PC-9 (cell line): Measurements from ENCODE around the gene SOCS6. TPM values are rescaled to one million over a fixed set of nuclear protein-coding genes. Genes with fewer than 3 reads are reported as not detected.

ENCODE experiments used
- BruUV-seq: library from RNA; stranded (reverse); fragments of 400-500 nt; replicated peaks from 2 replicates; lab custom pipeline; 2021; lab: Mats Ljungman, UMichigan
- CTCF ChIA-PET: fragments of 300-600 bp; sonication (Branson Sonifier 250); formaldehyde crosslinking; loops from one replicate; lab custom pipeline; 2022; ENCODE audit warnings: antibody characterized with exemption; lab: Charles Lee
- POLR2A ChIA-PET: fragments of 300-600 bp; sonication (Branson Sonifier 250); formaldehyde crosslinking; loops from one replicate; lab custom pipeline; 2022; ENCODE audit warnings: antibody characterized with exemption; ENCODE audit not compliant: unreplicated experiment; lab: Charles Lee
- DNase-seq, 2 experiments: peaks; one replicate each; pipeline versions ENCODE4 v3.0.0 to v3.0.0-alpha.2; 2015 to 2022; ENCODE audit warnings: mixed read lengths in 1 of 2
- H2AFZ ChIP-seq: fragments of 200-600 bp; sonication (generic); 2 replicates; pipeline ENCODE4 v1.8.1; 2017; ENCODE audit warnings: antibody characterized with exemption
- H3F3A ChIP-seq: fragments of 200-600 bp; sonication (generic); 2 replicates; pipeline ENCODE4 v1.8.1; 2017; ENCODE audit warnings: antibody characterized with exemption, mild to moderate bottlenecking, low read depth; ENCODE audit not compliant: insufficient read depth
- H3K27ac ChIP-seq: fragments of 200-600 bp; sonication (generic); 2 replicates; pipeline ENCODE4 v1.6.1; 2016; ENCODE audit warnings: mixed run types
- H3K27me3 ChIP-seq: fragments of 200-600 bp; sonication (generic); 2 replicates; pipeline ENCODE4 v1.6.1; 2016; ENCODE audit warnings: low read depth, mixed run types; ENCODE audit not compliant: insufficient read depth
- H3K36me3 ChIP-seq: fragments of 200-600 bp; sonication (generic); 2 replicates; pipeline ENCODE4 v1.6.1; 2016; ENCODE audit warnings: low read depth, mixed run types
- H3K4me1 ChIP-seq: fragments of 200-600 bp; sonication (generic); replicated peaks from 2 replicates; pipeline ENCODE4 v1.6.1; 2016; ENCODE audit warnings: mixed run types; ENCODE audit not compliant: insufficient read depth
- H3K4me2 ChIP-seq: fragments of 200-600 bp; sonication (generic); 2 replicates; pipeline ENCODE4 v1.6.1; 2017; ENCODE audit warnings: mixed run types
- H3K4me3 ChIP-seq: fragments of 200-600 bp; sonication (generic); 2 replicates; pipeline ENCODE4 v1.6.1; 2016; ENCODE audit warnings: mixed run types
- H3K79me2 ChIP-seq: fragments of 200-600 bp; sonication (generic); 2 replicates; pipeline ENCODE4 v1.6.1; 2017; ENCODE audit warnings: low read depth, mixed run types
- H3K9me2 ChIP-seq: fragments of 200-600 bp; sonication (generic); 2 replicates; pipeline ENCODE4 v1.8.1; 2017; ENCODE audit warnings: mild to moderate bottlenecking; ENCODE audit not compliant: insufficient read depth
- H3K9me3 ChIP-seq: fragments of 200-600 bp; sonication (generic); 2 replicates; pipeline ENCODE4 v1.8.1; 2016; ENCODE audit warnings: low read depth; ENCODE audit not compliant: insufficient read depth
- H4K20me1 ChIP-seq: fragments of 200-600 bp; sonication (generic); 2 replicates; pipeline ENCODE4 v1.8.1; 2017; ENCODE audit not compliant: insufficient read depth
- CTCF ChIP-seq: fragments of 200-600 bp; sonication (generic); conservative IDR thresholded peaks from 2 replicates; pipeline ENCODE4 v1.6.1; 2017; ENCODE audit warnings: mixed run types, antibody characterized with exemption, mild to moderate bottlenecking, moderate library complexity
- EZH2 ChIP-seq: fragments of 200-600 bp; sonication (generic); IDR thresholded peaks from 2 replicates; pipeline ENCODE4 v1.8.0; 2017; ENCODE audit warnings: antibody characterized with exemption, low read depth
- intact Hi-C: fragments of 100-400 bp; cut with micrococcal nuclease; formaldehyde crosslinking; loops from one replicate; pipeline ENCODE4 v1.10.0; 2022; ENCODE audit not compliant: unreplicated experiment
- total RNA-seq: library from RNA; stranded (reverse); gene quantifications from 2 replicates; pipeline ENCODE4 v1.2.3, GENCODE V29; 2021

SOCS6 gene
- total RNA-seq, 1 experiment from 2014 or later, result 21.0 TPM

- H3K27me3 ChIP-seq, result no peaks in the 10 kb centered on the region
- H3K36me3 ChIP-seq, result peaks cover 54% of the 10 kb centered on the region
- peaks cover 35% of the 10 kb centered on the region; the same call in 1 of the 2 replicates for H3F3A ChIP-seq
- no peaks in the 10 kb centered on the region for H4K20me1 ChIP-seq
- H3K79me2 ChIP-seq, result no peaks in the 10 kb centered on the region; the same call in 1 of the 2 replicates
- peaks cover 45% of the 10 kb centered on the region for H3K4me1 ChIP-seq
- intact Hi-C loops, result loop anchor here (2.0 kb wide), 1 partner anchor 21 kb away; no protein-coding TSS in a partner anchor
- no peaks in the 10 kb centered on the region for H3K9me2 ChIP-seq
- H3K4me2 ChIP-seq, result peak overlapping the region; percentile 56
- ChIA-PET POLR2A (interaction anchor here (0.7 kb wide), 2 partner anchors 50 to 179 kb away, joined by 4 to 5 read pairs; no protein-coding TSS in a partner anchor), CTCF (no interaction called here)
- no peak overlapping the region for H3K4me3 ChIP-seq
- no TSS peak for BruUV-seq
- no peak for DNase-seq
- H2AFZ ChIP-seq, result no peak overlapping the region
- TF ChIP-seq EZH2 (no peak), CTCF (no peak)
- peaks cover 26% of the 10 kb centered on the region; the same call in 1 of the 2 replicates for H3K9me3 ChIP-seq
- peak overlapping the region; percentile 95 for H3K27ac ChIP-seq
Measured at GRCh38 chr18:70335892-70336726, 47.3 kb downstream of the SOCS6 start.

- ChIA-PET POLR2A (interaction anchor here (0.7 kb wide), 2 partner anchors 51 to 180 kb away, joined by 4 to 5 read pairs; no protein-coding TSS in a partner anchor), CTCF (no interaction called here)
- no peak overlapping the region for H2AFZ ChIP-seq
- TF ChIP-seq CTCF (no peak), EZH2 (no peak)
- peak overlapping the region; percentile 15; the same call in 1 of the 2 replicates for H3K4me3 ChIP-seq
- H3F3A ChIP-seq, result peaks cover 35% of the 10 kb centered on the region; the same call in 1 of the 2 replicates
- BruUV-seq, result TSS peak; percentile 65
- no peaks in the 10 kb centered on the region; the same call in 1 of the 2 replicates for H3K79me2 ChIP-seq
- no peaks in the 10 kb centered on the region for H3K9me2 ChIP-seq
- H3K27ac ChIP-seq, result peak overlapping the region; percentile 95
- intact Hi-C loops, result loop anchor here (2.0 kb wide), 1 partner anchor 19 kb away; no protein-coding TSS in a partner anchor
- no peaks in the 10 kb centered on the region for H4K20me1 ChIP-seq
- DNase-seq, result peak; percentile 59 to 88
- H3K27me3 ChIP-seq, result no peaks in the 10 kb centered on the region
- H3K4me2 ChIP-seq, result peak overlapping the region; percentile 56
- peaks cover 42% of the 10 kb centered on the region for H3K4me1 ChIP-seq
- peaks cover 26% of the 10 kb centered on the region; the same call in 1 of the 2 replicates for H3K9me3 ChIP-seq
- H3K36me3 ChIP-seq, result peaks cover 54% of the 10 kb centered on the region
Measured at GRCh38 chr18:70337139-70337972, 48.5 kb downstream of the SOCS6 start.

- DNase-seq, result no peak
- POLR2A ChIA-PET, result no interaction called here
- intact Hi-C loops, result no loop called here
- H3K9me3 ChIP-seq, result peaks cover 26% of the 10 kb centered on the region; the same call in 1 of the 2 replicates
- H3K9me2 ChIP-seq, result no peaks in the 10 kb centered on the region
- H3K27me3 ChIP-seq, result no peaks in the 10 kb centered on the region
- no peak overlapping the region for H2AFZ ChIP-seq
- BruUV-seq, result no TSS peak
- CTCF ChIA-PET, result interaction anchor here (0.6 kb wide), 1 partner anchor 169 kb away, joined by 3 read pairs; no protein-coding TSS in a partner anchor
- peaks cover 48% of the 10 kb centered on the region for H3K36me3 ChIP-seq
- H3K27ac ChIP-seq, result 0 out of 2 replicates have a peak overlapping the region, but pooled peaks have one; percentile 3
- no peak overlapping the region for H3K4me2 ChIP-seq
- H3K4me3 ChIP-seq, result no peak overlapping the region
- H3F3A ChIP-seq, result peaks cover 24% of the 10 kb centered on the region; the same call in 1 of the 2 replicates
- no peak for TF ChIP-seq CTCF
- TF ChIP-seq EZH2, result no peak
- H3K79me2 ChIP-seq, result no peaks in the 10 kb centered on the region; the same call in 1 of the 2 replicates
- H4K20me1 ChIP-seq, result no peaks in the 10 kb centered on the region
- H3K4me1 ChIP-seq, result peaks cover 28% of the 10 kb centered on the region
Measured at GRCh38 chr18:70338890-70339289, 50.0 kb downstream of the SOCS6 start.
